GM18526 (cell line): Measurements from ENCODE around the gene SLC12A8.
A peak's percentile ranks its signal among the peaks of the same experiment; 100 is the strongest.

Source experiments
- POLR2A ChIP-seq: IDR thresholded peaks from 3 replicates; pipeline ENCODE4 v1.6.1; 2011; ENCODE audit not compliant: insufficient read length; ENCODE audit errors: extremely low read depth

SLC12A8 gene

GRCh38 chr3:125152951-125153350 lies 59.6 kb downstream of the SLC12A8 start:
- TF ChIP-seq POLR2A = no peak

DNA sequence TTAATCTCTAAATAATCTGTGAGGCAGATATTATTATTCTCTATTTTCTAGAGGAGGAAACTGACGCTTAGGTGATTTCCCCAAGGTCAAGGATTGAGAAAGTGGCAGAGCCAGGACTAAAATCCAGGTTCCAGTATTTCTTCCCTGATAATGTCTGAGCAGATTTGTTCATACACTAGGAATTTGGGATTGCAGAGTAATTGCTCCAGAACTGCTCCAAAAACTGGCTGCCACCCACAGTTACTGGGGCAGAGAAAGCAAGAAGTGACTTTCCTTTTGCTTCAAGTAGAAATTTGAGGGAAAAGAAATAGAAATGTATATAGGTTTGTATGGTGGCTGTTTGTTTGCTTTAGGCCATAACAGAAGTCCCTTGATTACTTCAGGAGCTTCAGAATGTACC lies 60.6 kb downstream of the SLC12A8 start:
- no peak for TF ChIP-seq POLR2A

DNA sequence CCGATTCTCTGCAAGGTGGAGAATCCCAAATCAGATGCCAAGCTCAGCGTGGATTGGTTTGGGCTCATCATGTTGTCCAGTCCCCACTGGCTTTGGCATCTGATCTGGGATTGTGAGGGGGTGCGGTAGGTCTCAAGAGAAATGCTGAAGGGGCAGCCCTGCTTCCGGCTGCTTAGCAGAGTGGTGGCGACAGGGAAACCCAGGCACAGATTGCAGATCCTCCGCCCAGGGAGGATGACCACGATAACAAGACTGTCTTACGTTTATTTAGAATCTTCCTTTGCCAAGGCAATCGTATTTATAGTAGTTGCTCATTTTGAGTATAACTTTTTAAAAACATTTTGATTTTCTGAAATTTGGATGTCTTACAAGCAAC lies 61.1 kb downstream of the SLC12A8 start:
- no peak for TF ChIP-seq POLR2A

- TF ChIP-seq POLR2A = no peak
These were observed 61.8 kb downstream of the SLC12A8 start for GRCh38 chr3:125150525-125151441.

DNA sequence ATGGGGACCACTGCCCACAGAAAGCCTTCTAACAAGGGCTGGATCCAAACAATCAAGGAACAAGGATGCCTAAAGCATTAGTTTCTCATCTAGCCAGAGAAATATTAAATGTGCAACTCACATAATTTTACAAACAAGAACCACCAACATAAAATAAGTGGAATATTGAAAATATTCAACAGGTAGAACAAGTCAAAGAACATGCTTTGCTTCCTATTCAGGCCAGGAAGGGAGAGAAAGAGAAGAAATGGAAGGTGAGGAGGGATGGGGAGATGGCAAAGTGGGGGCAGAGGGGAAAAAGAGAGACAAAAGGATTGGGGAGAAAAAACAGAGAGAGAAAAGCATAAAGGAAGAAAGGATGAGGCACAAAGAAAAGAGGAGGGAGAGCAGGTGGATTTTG lies 63.1 kb downstream of the SLC12A8 start:
- no peak for TF ChIP-seq POLR2A

DNA sequence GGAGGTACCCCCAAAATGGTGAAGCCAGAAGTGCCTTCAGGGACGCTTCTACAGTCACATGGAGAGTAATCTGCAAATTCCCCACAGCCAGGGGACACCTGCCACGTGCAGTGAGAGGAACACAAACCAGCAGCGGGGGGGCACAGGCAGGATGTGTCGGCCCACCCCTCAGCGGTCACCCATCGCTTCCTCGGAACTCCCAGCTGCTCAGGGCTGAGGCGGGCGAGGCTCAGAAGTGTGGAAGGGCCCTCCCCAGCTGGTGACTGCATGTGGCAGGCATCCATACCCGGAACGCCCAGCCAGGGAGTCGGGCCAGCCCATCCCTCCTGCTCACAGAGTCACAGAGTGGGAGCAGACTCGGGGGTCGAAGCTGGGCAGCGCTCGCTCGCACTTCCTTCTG lies 63.7 kb downstream of the SLC12A8 start:
- peak; percentile 12 for TF ChIP-seq POLR2A

DNA sequence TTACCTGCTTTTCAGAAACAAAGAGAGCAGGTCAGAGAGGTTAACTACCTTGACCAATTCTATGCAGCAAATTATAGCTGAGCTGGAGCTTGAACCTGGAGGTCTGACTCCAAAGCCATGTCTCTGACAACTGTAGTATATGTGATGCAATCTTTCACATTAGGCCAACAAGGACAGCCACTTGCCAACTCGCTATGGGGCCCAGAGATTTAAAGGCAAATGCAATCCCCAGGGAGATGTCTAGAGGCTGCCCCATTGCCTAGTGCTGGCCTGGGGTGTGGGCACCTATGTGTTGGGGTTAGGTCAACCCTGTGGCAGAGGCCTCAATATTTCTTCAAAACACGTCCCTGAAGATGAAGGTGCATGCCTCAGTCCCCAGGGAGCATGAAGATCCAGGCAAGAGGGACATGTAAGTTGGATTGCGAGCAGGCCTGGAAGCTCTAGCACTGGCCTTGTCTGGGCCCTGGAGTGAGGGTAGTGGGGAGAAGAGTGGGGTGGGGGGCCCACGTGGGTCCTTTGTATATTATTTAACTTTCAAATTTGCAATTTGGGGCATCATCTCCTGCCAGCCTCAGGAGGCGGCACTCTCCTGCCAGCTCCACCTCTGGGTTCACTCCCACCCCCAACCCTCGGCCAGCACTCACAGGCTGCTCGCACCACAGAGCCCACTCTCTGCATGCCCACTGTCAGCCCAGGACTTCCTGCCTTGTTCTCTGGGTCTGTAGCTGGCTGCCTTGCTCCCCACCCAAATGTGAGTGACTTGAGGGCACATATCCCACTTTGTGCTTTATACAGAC lies 64.3 kb downstream of the SLC12A8 start:
- peak; percentile 0 for TF ChIP-seq POLR2A

- TF ChIP-seq POLR2A = no peak
These were observed 65.1 kb downstream of the SLC12A8 start for GRCh38 chr3:125147491-125147820.

GRCh38 chr3:125146626-125147490 lies 65.7 kb downstream of the SLC12A8 start:
- no peak for TF ChIP-seq POLR2A

DNA sequence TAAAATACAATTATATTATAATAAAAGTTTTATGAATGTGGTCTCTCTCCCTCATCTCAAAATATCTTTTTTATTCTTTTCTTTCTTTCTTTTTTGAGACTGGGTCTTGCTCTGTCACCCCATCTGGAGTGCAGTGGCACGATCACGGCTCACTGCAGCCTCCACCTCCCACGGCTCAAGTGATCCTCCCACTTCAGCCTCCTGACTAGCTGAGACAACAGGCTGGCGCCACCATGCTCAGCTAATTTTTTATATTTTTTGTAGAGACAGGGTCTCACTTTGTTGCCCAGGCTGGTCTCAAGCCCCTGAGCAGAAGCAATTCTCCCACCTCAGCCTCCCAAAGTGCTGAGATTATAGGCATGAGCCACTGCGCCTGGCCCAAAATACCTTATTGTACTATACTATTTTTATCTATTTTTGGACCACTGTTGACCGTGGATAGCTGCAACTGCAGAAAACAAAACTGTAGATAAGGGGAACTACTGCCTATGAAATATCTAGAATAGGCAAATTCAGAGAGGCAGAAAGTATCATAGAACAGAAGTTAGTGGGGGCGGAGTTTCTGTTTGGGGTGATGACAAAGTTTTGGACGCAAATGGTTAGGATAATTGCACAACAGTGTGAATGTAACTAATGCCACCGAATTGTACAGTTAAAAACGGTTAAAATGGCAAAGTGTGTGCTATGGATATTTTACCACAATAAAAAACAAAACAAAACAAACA lies 66.6 kb downstream of the SLC12A8 start:
- no peak for TF ChIP-seq POLR2A

- TF ChIP-seq POLR2A = no peak
These were observed 67.8 kb downstream of the SLC12A8 start for GRCh38 chr3:125144653-125145314.

- no peak for TF ChIP-seq POLR2A
These were observed 68.4 kb downstream of the SLC12A8 start for GRCh38 chr3:125143982-125144652.

- TF ChIP-seq POLR2A = no peak
These were observed 69.0 kb downstream of the SLC12A8 start for GRCh38 chr3:125143538-125143937.

- no peak for TF ChIP-seq POLR2A
These were observed 69.6 kb downstream of the SLC12A8 start for GRCh38 chr3:125142940-125143339.
